Trophoblast cell (in vitro differentiated cells and primary cell): ENCODE data around the gene ULK4.
A peak's percentile ranks its signal among the peaks of the same experiment; 100 is the strongest.

Source experiments
- DNase-seq, 2 donors: peaks; one replicate each; pipeline ENCODE4 v3.0.0-alpha.2; 2016
- H2AFZ ChIP-seq: 2 replicates; pipeline ENCODE4 v1.6.1; 2013; ENCODE audit warnings: low read length, moderate library complexity, mild to moderate bottlenecking; ENCODE audit not compliant: insufficient read depth, poor library complexity
- H2AK5ac ChIP-seq: 2 replicates; pipeline ENCODE4 v1.6.1; 2013; ENCODE audit warnings: mild to moderate bottlenecking, low read length
- H2BK120ac ChIP-seq: 2 replicates; pipeline ENCODE4 v1.6.1; 2013; ENCODE audit warnings: low read length, mild to moderate bottlenecking, moderate library complexity; ENCODE audit not compliant: insufficient read depth, poor library complexity
- H2BK12ac ChIP-seq: 2 replicates; pipeline ENCODE4 v1.6.1; 2013; ENCODE audit warnings: mild to moderate bottlenecking, low read length, moderate library complexity
- H2BK5ac ChIP-seq: 2 replicates; pipeline ENCODE4 v1.6.1; 2013; ENCODE audit warnings: low read length, low read depth, moderate library complexity, mild to moderate bottlenecking; ENCODE audit not compliant: poor library complexity
- H3K14ac ChIP-seq: 2 replicates; pipeline ENCODE4 v1.6.1; 2013; ENCODE audit warnings: mild to moderate bottlenecking, low read length
- H3K18ac ChIP-seq: 2 replicates; pipeline ENCODE4 v1.6.1; 2013; ENCODE audit warnings: mild to moderate bottlenecking, low read length
- H3K23ac ChIP-seq: 2 replicates; pipeline ENCODE4 v1.6.1; 2013; ENCODE audit warnings: low read length
- H3K27ac ChIP-seq: 2 replicates; pipeline ENCODE4 v1.5.1; 2013; ENCODE audit warnings: low read depth, mild to moderate bottlenecking, inconsistent platforms, low read length, moderate library complexity
- H3K27me3 ChIP-seq: 2 replicates; pipeline ENCODE4 v1.6.1; 2013; ENCODE audit warnings: inconsistent platforms, mild to moderate bottlenecking, low read length, moderate library complexity; ENCODE audit not compliant: insufficient read depth
- H3K36me3 ChIP-seq, 2 experiments: 1 replicate in 1 of 2; 2 replicates in 1 of 2; pipeline ENCODE4 v1.6.1; 2013; ENCODE audit warnings: low read length in 2 of 2, mild to moderate bottlenecking in 2 of 2, moderate library complexity in 1 of 2; ENCODE audit not compliant: insufficient read depth in 2 of 2, control insufficient read depth in 1 of 2
- H3K4ac ChIP-seq: 2 replicates; pipeline ENCODE4 v1.6.1; 2013; ENCODE audit warnings: low read depth, mild to moderate bottlenecking, low read length, moderate library complexity
- H3K4me1 ChIP-seq, 2 experiments: 1 replicate in 1 of 2; 2 replicates in 1 of 2; pipeline ENCODE4 v1.6.1; 2013; ENCODE audit warnings: low read length in 2 of 2, mild to moderate bottlenecking in 2 of 2, moderate library complexity in 1 of 2; ENCODE audit not compliant: insufficient read depth in 2 of 2, control insufficient read depth in 1 of 2
- H3K4me2 ChIP-seq: 2 replicates; pipeline ENCODE4 v1.6.1; 2013; ENCODE audit warnings: inconsistent platforms, mild to moderate bottlenecking, low read length, moderate library complexity
- H3K4me3 ChIP-seq: 2 replicates; pipeline ENCODE4 v1.5.1; 2013; ENCODE audit warnings: mild to moderate bottlenecking, low read depth, low read length, inconsistent platforms
- H3K79me1 ChIP-seq: one replicate; pipeline ENCODE4 v1.6.1; 2013; ENCODE audit warnings: low read length
- H3K79me2 ChIP-seq: 2 replicates; pipeline ENCODE4 v1.6.1; 2013; ENCODE audit warnings: low read length, mild to moderate bottlenecking; ENCODE audit not compliant: control insufficient read depth, insufficient read depth, poor library complexity
- H3K9ac ChIP-seq: 2 replicates; pipeline ENCODE4 v1.6.1; 2013; ENCODE audit warnings: mild to moderate bottlenecking, low read length
- H3K9me3 ChIP-seq: 2 replicates; pipeline ENCODE4 v1.6.1; 2013; ENCODE audit warnings: low read depth, mild to moderate bottlenecking, control low read depth, inconsistent platforms, low read length; ENCODE audit not compliant: insufficient read depth
- H4K12ac ChIP-seq: 2 replicates; pipeline ENCODE4 v1.6.1; 2013; ENCODE audit warnings: low read depth, mild to moderate bottlenecking, low read length, moderate library complexity
- H4K8ac ChIP-seq: 2 replicates; pipeline ENCODE4 v1.6.1; 2013; ENCODE audit warnings: low read depth, mild to moderate bottlenecking, low read length, moderate library complexity
- H4K91ac ChIP-seq: one replicate; pipeline ENCODE4 v1.6.1; 2013; ENCODE audit warnings: low read depth, mild to moderate bottlenecking, low read length, moderate library complexity
- WGBS: extraction: QIAGEN DNeasy Blood & Tissue Kit; methylation state at CpG from one replicate; pipeline ENCODE4 v1.1.7; 2013; ENCODE audit warnings: missing lambda C conversion rate; ENCODE audit not compliant: insufficient read length, insufficient coverage; ENCODE audit errors: extremely low coverage; 5-methylcytosine and 5-hydroxymethylcytosine counted together

The ULK4 gene

DNA sequence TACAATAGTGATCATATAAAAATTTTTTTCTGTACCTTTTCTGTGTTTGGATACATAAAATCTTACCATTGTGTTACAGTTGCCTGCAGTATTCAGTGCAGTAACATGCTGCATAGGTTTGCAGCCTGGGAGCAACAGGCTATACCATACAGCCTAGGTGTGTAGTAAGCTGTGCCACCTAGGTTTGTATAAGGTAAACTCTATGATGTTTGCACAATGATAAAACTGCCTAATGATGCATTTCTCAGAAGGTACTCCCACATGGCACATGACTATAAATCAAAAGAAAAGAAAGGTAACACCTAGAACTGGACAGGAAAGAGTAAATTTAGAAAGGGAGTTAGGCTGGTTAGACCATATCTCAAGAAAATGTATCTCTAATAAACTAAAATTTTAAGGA, 293.5 kb downstream of the ULK4 start:
- Histone ChIP-seq H3K4ac (no peak overlapping the region), H2BK120ac (no peak overlapping the region), H3K27me3 (no peaks in the 10 kb centered on the region), H2BK12ac (no peak overlapping the region), H3K27ac (no peak overlapping the region), H3K14ac (no peak overlapping the region), H3K79me1 (no peaks in the 10 kb centered on the region), H3K79me2 (no peaks in the 10 kb centered on the region), H3K36me3 (peaks cover 0 to 4% of the 10 kb centered on the region in 2 experiments), H4K8ac (no peak overlapping the region), H2AK5ac (no peak overlapping the region), H3K23ac (no peak overlapping the region), H3K18ac (no peak overlapping the region), H3K9me3 (no peaks in the 10 kb centered on the region), H4K91ac (no peak overlapping the region), H2BK5ac (no peak overlapping the region), H2AFZ (no peak overlapping the region), H3K4me2 (no peak overlapping the region), H4K12ac (no peak overlapping the region), H3K9ac (no peak overlapping the region), H3K4me1 (no peaks in the 10 kb centered on the region), H3K4me3 (no peak overlapping the region)
- DNase-seq = no peak

DNA sequence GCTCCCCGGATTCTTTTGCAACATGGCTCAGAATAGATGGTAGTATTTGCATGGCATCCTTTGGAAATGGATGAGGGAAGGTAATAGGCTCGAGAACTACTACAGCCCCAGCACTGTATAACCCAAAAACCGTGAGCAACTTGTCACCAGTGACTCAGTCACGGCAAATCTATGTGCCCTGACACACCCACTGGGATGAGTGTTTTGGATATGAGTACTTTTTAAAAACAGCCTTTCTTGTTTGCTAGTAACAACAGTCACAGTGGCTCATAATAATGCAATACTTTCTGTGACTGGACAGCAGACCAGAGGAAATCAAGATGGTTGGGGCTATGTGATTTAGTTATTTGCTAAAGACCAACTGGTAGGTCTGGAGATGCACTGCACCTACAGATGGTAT, 299.6 kb downstream of the ULK4 start:
- H3K4ac ChIP-seq = no peak overlapping the region
- H3K18ac ChIP-seq = no peak overlapping the region
- no peaks in the 10 kb centered on the region for H3K27me3 ChIP-seq

DNA sequence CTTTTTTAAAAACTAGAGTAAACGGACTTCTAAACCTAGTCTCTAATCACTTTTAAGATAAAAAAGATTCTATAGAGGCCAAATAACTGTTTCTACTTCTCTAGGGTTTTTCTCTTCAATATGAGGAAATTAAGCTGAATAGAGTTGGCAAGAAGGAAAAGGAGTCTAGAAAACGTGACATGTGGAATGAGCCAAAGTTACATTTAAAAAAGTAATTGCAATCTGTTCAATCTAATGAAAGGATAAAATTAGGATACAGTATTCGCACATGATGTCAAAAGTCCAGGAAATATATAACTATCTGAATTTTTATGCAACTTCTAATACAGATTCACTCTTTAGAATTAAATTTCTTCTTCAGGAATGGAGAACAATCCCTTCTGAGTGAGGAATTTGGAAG, 300.1 kb downstream of the ULK4 start:
- H3K9me3 ChIP-seq = no peaks in the 10 kb centered on the region

More for the DNA sequence above, 299.6 kb downstream of the ULK4 start:
- no peak overlapping the region for H2BK120ac ChIP-seq
- no peaks in the 10 kb centered on the region for H3K4me1 ChIP-seq
- no CpG with 5 or more reads among the region's 4 CpGs for WGBS
- H3K23ac ChIP-seq = no peak overlapping the region
- no peaks in the 10 kb centered on the region for H3K9me3 ChIP-seq
- no peaks in the 10 kb centered on the region for H3K79me1 ChIP-seq
- no peak overlapping the region for H4K12ac ChIP-seq
- H2AFZ ChIP-seq = no peak overlapping the region
- no peak overlapping the region for H2AK5ac ChIP-seq
- H2BK12ac ChIP-seq = no peak overlapping the region
- H3K27ac ChIP-seq = no peak overlapping the region
- no peak overlapping the region for H2BK5ac ChIP-seq
- no peaks in the 10 kb centered on the region for H3K79me2 ChIP-seq
- no peak overlapping the region for H3K9ac ChIP-seq
- peak; percentile 14 to 21 for DNase-seq
- H3K4me2 ChIP-seq = no peak overlapping the region
- H4K91ac ChIP-seq = no peak overlapping the region
- H3K36me3 ChIP-seq = peaks cover 0 to 4% of the 10 kb centered on the region in 2 experiments
- H4K8ac ChIP-seq = no peak overlapping the region
- no peak overlapping the region for H3K4me3 ChIP-seq
- no peak overlapping the region for H3K14ac ChIP-seq

DNA sequence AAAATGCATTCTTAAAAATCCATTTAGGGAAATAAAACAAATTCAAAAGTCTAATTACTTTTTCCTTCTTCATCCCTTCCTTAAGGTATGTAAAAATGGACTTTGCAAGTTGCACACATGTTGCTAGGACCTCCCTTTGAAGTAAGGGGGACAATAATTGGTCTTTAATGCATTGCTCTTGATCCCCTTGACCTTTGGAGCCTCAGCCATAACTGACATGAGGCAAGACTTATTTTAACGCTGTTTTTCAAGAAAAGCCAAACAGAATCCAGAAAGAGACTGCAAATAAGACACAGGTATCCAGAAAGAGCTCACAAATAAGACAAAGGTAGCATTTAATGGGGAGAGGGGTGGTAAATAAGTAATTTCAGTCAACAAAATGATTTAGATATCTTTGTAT, 301.4 kb downstream of the ULK4 start:
- H2BK12ac ChIP-seq = no peak overlapping the region
- no peak for DNase-seq
- no peak overlapping the region for H3K4ac ChIP-seq
- H2BK5ac ChIP-seq = no peak overlapping the region
- H3K27ac ChIP-seq = no peak overlapping the region
- no peak overlapping the region for H3K14ac ChIP-seq
- no peak overlapping the region for H3K4me2 ChIP-seq
- H3K4me3 ChIP-seq = no peak overlapping the region
- no peak overlapping the region for H2AK5ac ChIP-seq
- no peak overlapping the region for H2BK120ac ChIP-seq
- no peaks in the 10 kb centered on the region for H3K79me1 ChIP-seq
- no peak overlapping the region for H4K8ac ChIP-seq
- H3K27me3 ChIP-seq = no peaks in the 10 kb centered on the region
- no peak overlapping the region for H3K23ac ChIP-seq
- H3K79me2 ChIP-seq = no peaks in the 10 kb centered on the region
- H3K4me1 ChIP-seq = no peaks in the 10 kb centered on the region
- WGBS = no CpG with 5 or more reads among the region's 1 CpG
- H3K18ac ChIP-seq = no peak overlapping the region
- no peak overlapping the region for H3K9ac ChIP-seq
- H4K91ac ChIP-seq = no peak overlapping the region
- no peaks in the 10 kb centered on the region for H3K9me3 ChIP-seq
- no peak overlapping the region for H2AFZ ChIP-seq
- no peaks in the 10 kb centered on the region for H3K36me3 ChIP-seq
- no peak overlapping the region for H4K12ac ChIP-seq

More for the DNA sequence above, 300.1 kb downstream of the ULK4 start:
- Histone ChIP-seq H2BK5ac (no peak overlapping the region), H3K18ac (no peak overlapping the region), H4K8ac (no peak overlapping the region), H3K4me2 (no peak overlapping the region), H3K9ac (no peak overlapping the region), H2BK12ac (no peak overlapping the region), H3K4me3 (no peak overlapping the region), H3K14ac (no peak overlapping the region), H2BK120ac (no peak overlapping the region), H2AK5ac (no peak overlapping the region), H4K12ac (no peak overlapping the region), H3K79me2 (no peaks in the 10 kb centered on the region), H3K27ac (no peak overlapping the region), H2AFZ (no peak overlapping the region), H3K4me1 (no peaks in the 10 kb centered on the region), H4K91ac (no peak overlapping the region), H3K36me3 (peaks cover 0 to 4% of the 10 kb centered on the region in 2 experiments), H3K4ac (no peak overlapping the region), H3K23ac (no peak overlapping the region), H3K27me3 (no peaks in the 10 kb centered on the region), H3K79me1 (no peaks in the 10 kb centered on the region)
- no peak for DNase-seq
- WGBS = no CpG with 5 or more reads among the region's 3 CpGs
